T-cell (primary cell): ENCODE measurements around the gene TTF1. TPM values are rescaled to one million over a fixed set of nuclear protein-coding genes. Genes with fewer than 3 reads are reported as not detected.

ENCODE experiments used
- ATAC-seq, 4 experiments: fragments of 200-7000 bp in 3 of 4; fragments of 150-1000 bp in 1 of 4; cut with Tn5 transposase; replicated peaks in 1 of 4; 1 replicate in 3 of 4; 2 replicates in 1 of 4; pipeline ENCODE4 v1.10.0; 2021; ENCODE audit warnings: moderate library complexity in 3 of 4, mild to moderate bottlenecking in 2 of 4, moderate number of reproducible peaks in 1 of 4
- CTCF ChIA-PET, 2 donors: fragments of 300-600 bp; sonication (Branson Sonifier 250); formaldehyde crosslinking; loops; one replicate each; lab custom pipeline; 2022; ENCODE audit warnings: antibody characterized with exemption in 2 of 2; lab: Charles Lee
- POLR2A ChIA-PET, 2 donors: fragments of 300-600 bp; sonication (Branson Sonifier 250); formaldehyde crosslinking; loops; one replicate each; lab custom pipeline; 2022; ENCODE audit warnings: antibody characterized with exemption in 2 of 2; lab: Charles Lee
- DNase-seq, 35 experiments: peaks; one replicate each; pipeline versions ENCODE4 v3.0.0 to v3.0.0-alpha.2; 2013 to 2023
- H3K27ac ChIP-seq: one replicate; pipeline ENCODE4 v1.5.1; 2013; ENCODE audit warnings: low read length
- H3K27me3 ChIP-seq, 2 experiments: replicated peaks in 1 of 2; 1 replicate in 1 of 2; 2 replicates in 1 of 2; pipeline versions ENCODE4 v1.6.1 to v1.7.0; 2013; ENCODE audit warnings: low read length in 1 of 2, mixed read lengths in 1 of 2; ENCODE audit not compliant: control insufficient read depth in 2 of 2, insufficient read depth in 2 of 2; ENCODE audit errors: extremely low read depth in 1 of 2
- H3K36me3 ChIP-seq, 2 donors: 1 replicate in 1 of 2; 2 replicates in 1 of 2; pipeline versions ENCODE4 v1.6.1 to v1.7.0; 2013; ENCODE audit warnings: low read length in 1 of 2; ENCODE audit not compliant: control insufficient read depth in 2 of 2, insufficient read depth in 1 of 2; ENCODE audit errors: extremely low read depth in 1 of 2
- H3K4me1 ChIP-seq, 2 experiments: 1 replicate in 1 of 2; 2 replicates in 1 of 2; pipeline versions ENCODE4 v1.6.1 to v1.7.0; 2013; ENCODE audit warnings: low read length in 2 of 2, mixed read lengths in 1 of 2; ENCODE audit not compliant: insufficient read depth in 2 of 2, control insufficient read depth in 1 of 2; ENCODE audit errors: extremely low read depth in 1 of 2
- H3K4me3 ChIP-seq, 2 donors: 1 replicate in 1 of 2; 2 replicates in 1 of 2; pipeline versions ENCODE4 v1.5.1 to v1.7.0; 2013; ENCODE audit warnings: mild to moderate bottlenecking in 2 of 2, low read length in 1 of 2, moderate library complexity in 1 of 2; ENCODE audit not compliant: control insufficient read depth in 1 of 2; ENCODE audit errors: extremely low read depth in 1 of 2
- H3K9me3 ChIP-seq: 2 replicates; pipeline ENCODE4 v1.7.0; 2013
- H3K27ac Mint-ChIP-seq, 2 donors: one replicate each; pipeline ENCODE4 v1.8.0; 2020 to 2021; ENCODE audit warnings: mild to moderate bottlenecking in 2 of 2, mixed read lengths in 2 of 2
- H3K27me3 Mint-ChIP-seq, 2 donors: one replicate each; pipeline ENCODE4 v1.8.0; 2021 to 2022; ENCODE audit warnings: mixed read lengths in 2 of 2
- H3K36me3 Mint-ChIP-seq: one replicate; pipeline ENCODE4 v1.8.0; 2021; ENCODE audit warnings: mixed read lengths
- H3K4me1 Mint-ChIP-seq, 3 donors: one replicate each; pipeline ENCODE4 v1.8.0; 2020 to 2022; ENCODE audit warnings: mixed read lengths in 3 of 3, mild to moderate bottlenecking in 1 of 3
- H3K4me3 Mint-ChIP-seq, 3 donors: one replicate each; pipeline ENCODE4 v1.8.0; 2020 to 2022; ENCODE audit warnings: mild to moderate bottlenecking in 3 of 3, mixed read lengths in 3 of 3, moderate library complexity in 3 of 3
- H3K9me3 Mint-ChIP-seq, 3 donors: one replicate each; pipeline ENCODE4 v1.8.0; 2020 to 2022; ENCODE audit warnings: mixed read lengths in 3 of 3
- WGBS: methylation state at CpG from one replicate; pipeline ENCODE4 v1.1.5; 2013; ENCODE audit warnings: missing lambda C conversion rate; ENCODE audit not compliant: insufficient coverage; 5-methylcytosine and 5-hydroxymethylcytosine counted together
- total RNA-seq, 35 experiments: library from RNA in 6 of 35; stranded (reverse) in 6 of 35; fragments of 120-200 nt in 1 of 35; gene quantifications; one replicate each; pipeline versions ENCODE4 v1.2.1 to v1.2.4 and lab custom pipeline; 2013 to 2026

The TTF1 gene
- total RNA-seq, 5 donors from 2014 or later (not counting 1 experiment from before 2014, with no cell fraction given) = 12.5 to 20.9 (median 19.2) TPM

GRCh38 chr9:132426639-132427414 lies 20.2 kb upstream of the TTF1 start:
- Histone ChIP-seq H3K27ac (no peak overlapping the region), H3K4me1 (no peaks in the 10 kb centered on the region), H3K27me3 (peaks cover 8 to 60% of the 10 kb centered on the region in 2 experiments), H3K36me3 (no peaks in the 10 kb centered on the region), H3K9me3 (no peaks in the 10 kb centered on the region), H3K4me3 (no peak overlapping the region)
- 27% methylated on average over 6 of the region's 17 CpGs for WGBS
- Mint-ChIP-seq H3K36me3 (no peaks in the 10 kb centered on the region), H3K27ac (no peak overlapping the region), H3K9me3 (no peaks in the 10 kb centered on the region), H3K27me3 (peaks cover 62 to 66% of the 10 kb centered on the region in 2 donors), H3K4me3 (no peak overlapping the region), H3K4me1 (no peaks in the 10 kb centered on the region)
- ChIA-PET POLR2A (no interaction called here), CTCF (no interaction called here)
- ATAC-seq = no peak
- no peak for DNase-seq

- Mint-ChIP-seq H3K36me3 (no peaks in the 10 kb centered on the region), H3K4me1 (no peaks in the 10 kb centered on the region), H3K9me3 (no peaks in the 10 kb centered on the region), H3K4me3 (no peak overlapping the region), H3K27me3 (peaks cover 53 to 63% of the 10 kb centered on the region in 2 donors), H3K27ac (no peak overlapping the region)
- ChIA-PET POLR2A (no interaction called here), CTCF (interaction anchor here in 1 of 2 donors (0.6 kb wide), 1 partner anchor 1984 kb away, joined by 3 read pairs; no protein-coding TSS in a partner anchor)
- no peak overlapping the region for H3K27ac ChIP-seq
- DNase-seq (no peak), ATAC-seq (no peak)
- no peaks in the 10 kb centered on the region for H3K9me3 ChIP-seq
- WGBS = 100% methylated on average over 1 of the region's 7 CpGs
- H3K4me1 ChIP-seq = no peaks in the 10 kb centered on the region
- no peak overlapping the region for H3K4me3 ChIP-seq
- H3K27me3 ChIP-seq = peaks cover 8 to 63% of the 10 kb centered on the region in 2 experiments
- H3K36me3 ChIP-seq = no peaks in the 10 kb centered on the region
Measured at GRCh38 chr9:132425675-132426062, 19.0 kb upstream of the TTF1 start.

DNA sequence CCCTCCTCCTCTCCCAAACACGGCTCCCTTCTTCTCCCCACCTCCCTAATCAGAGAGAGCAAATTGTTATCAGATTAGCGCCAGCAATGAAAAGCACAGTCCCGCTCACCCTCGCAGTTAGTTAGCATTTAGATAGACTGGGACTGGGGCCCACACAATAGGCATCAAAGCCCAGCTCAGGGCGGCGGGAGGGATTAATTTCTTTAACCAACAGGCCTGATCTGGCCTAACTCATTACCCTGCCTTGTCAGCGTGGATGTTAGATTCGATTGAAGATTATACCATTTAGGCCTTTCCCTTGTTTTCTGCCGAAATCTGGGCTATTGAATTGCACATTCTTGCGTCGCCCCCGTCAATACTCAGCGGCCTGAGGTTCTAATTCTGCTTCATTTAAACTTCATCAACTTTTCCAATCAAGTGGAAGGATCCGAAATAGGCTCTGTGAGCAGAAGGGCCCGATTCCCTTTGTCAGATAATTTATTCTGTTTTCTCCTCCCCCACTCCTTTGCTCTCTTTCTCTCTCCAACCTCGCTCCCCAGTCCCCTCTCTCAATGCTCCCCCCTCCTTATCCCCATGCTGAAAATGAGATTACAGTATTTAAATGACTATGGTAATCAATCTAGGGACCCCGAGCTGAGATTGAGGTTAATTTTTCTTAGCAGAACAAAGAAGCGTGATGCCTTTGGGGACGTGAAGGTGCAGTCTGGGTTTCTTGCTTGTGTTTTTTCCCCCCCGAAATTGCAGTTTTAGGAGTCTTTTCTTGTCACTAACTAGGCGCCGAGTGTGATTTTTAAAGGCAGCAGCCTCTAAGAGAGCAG lies 18.4 kb upstream of the TTF1 start:
- 62% methylated on average over 18 of the region's 22 CpGs for WGBS
- H3K27ac Mint-ChIP-seq = no peak overlapping the region

DNA sequence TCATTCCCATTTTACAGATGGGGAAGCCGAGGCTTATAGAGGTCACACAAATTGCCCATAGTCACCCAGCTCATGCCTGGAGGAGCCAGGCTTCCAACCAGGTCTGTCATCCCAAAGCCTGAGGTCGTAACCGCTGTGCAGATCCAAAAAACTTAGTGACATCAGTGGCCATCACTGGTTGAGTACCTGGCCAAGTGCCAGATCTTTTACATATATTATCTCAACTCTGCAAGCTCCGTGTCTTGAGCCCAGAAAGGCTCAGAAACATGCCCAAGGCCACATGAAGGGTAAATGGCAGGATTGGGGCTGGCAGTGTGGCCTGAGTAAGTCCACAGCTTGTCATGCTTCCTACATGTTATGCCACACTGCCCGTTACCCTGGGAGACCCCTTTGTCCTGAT lies 16.9 kb upstream of the TTF1 start:
- Mint-ChIP-seq H3K27ac (no peak overlapping the region), H3K36me3 (no peaks in the 10 kb centered on the region), H3K4me3 (no peak overlapping the region), H3K9me3 (no peaks in the 10 kb centered on the region), H3K4me1 (no peaks in the 10 kb centered on the region), H3K27me3 (peaks cover 62 to 66% of the 10 kb centered on the region in 2 donors)
- no peak overlapping the region for H3K27ac ChIP-seq
- H3K4me3 ChIP-seq = no peak overlapping the region
- no peaks in the 10 kb centered on the region for H3K4me1 ChIP-seq
- CTCF ChIA-PET = no interaction called here
- no peaks in the 10 kb centered on the region for H3K36me3 ChIP-seq
- 50% methylated on average over 2 of the region's 5 CpGs for WGBS
- no peaks in the 10 kb centered on the region for H3K9me3 ChIP-seq
- peaks cover 7 to 62% of the 10 kb centered on the region in 2 experiments for H3K27me3 ChIP-seq
- DNase-seq (no peak), ATAC-seq (no peak)
- POLR2A ChIA-PET = no interaction called here

More for the DNA sequence above, 18.4 kb upstream of the TTF1 start:
- Mint-ChIP-seq H3K36me3 (no peaks in the 10 kb centered on the region), H3K9me3 (no peaks in the 10 kb centered on the region), H3K4me3 (no peak overlapping the region), H3K4me1 (no peaks in the 10 kb centered on the region), H3K27me3 (peaks cover 53 to 58% of the 10 kb centered on the region in 2 donors)
- H3K4me3 ChIP-seq = no peak overlapping the region
- ChIA-PET POLR2A (no interaction called here), CTCF (interaction anchor here in 1 of 2 donors (0.6 kb wide), 1 partner anchor 1984 kb away, joined by 3 read pairs; no protein-coding TSS in a partner anchor)
- H3K9me3 ChIP-seq = no peaks in the 10 kb centered on the region
- peaks cover 8 to 67% of the 10 kb centered on the region in 2 experiments for H3K27me3 ChIP-seq
- no peak overlapping the region for H3K27ac ChIP-seq
- no peak for DNase-seq
- no peaks in the 10 kb centered on the region for H3K36me3 ChIP-seq
- H3K4me1 ChIP-seq = no peaks in the 10 kb centered on the region
- no peak for ATAC-seq

DNA sequence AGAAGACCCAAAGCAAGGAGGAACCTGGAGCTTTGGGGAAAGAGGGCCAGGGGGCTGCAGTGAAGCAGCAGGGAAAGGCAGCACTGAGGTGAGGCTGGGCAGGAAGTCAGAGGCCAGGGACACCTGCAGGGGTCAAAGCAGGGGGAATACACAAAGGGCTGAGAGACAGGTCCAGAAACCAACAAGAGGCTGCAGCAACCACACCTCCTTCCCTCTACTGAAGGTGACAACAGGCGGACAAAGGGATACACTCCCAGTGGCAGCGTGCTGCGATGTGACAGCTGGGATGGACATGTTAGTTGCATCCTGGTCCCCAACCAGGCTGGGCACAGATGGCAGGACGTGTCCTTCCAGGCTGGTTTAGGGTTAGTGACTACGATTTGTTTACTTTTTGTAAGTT lies 15.9 kb upstream of the TTF1 start:
- Histone ChIP-seq H3K27ac (no peak overlapping the region), H3K4me3 (no peak overlapping the region), H3K36me3 (no peaks in the 10 kb centered on the region), H3K27me3 (peaks cover 7 to 62% of the 10 kb centered on the region in 2 experiments), H3K9me3 (no peaks in the 10 kb centered on the region), H3K4me1 (no peaks in the 10 kb centered on the region)
- Mint-ChIP-seq H3K27ac (no peak overlapping the region), H3K4me1 (no peaks in the 10 kb centered on the region), H3K36me3 (no peaks in the 10 kb centered on the region), H3K4me3 (no peak overlapping the region), H3K27me3 (peaks cover 64 to 70% of the 10 kb centered on the region in 2 donors), H3K9me3 (no peaks in the 10 kb centered on the region)
- CTCF ChIA-PET = no interaction called here
- POLR2A ChIA-PET = no interaction called here
- no peak for DNase-seq
- no peak for ATAC-seq
- WGBS = 77% methylated on average over 5 of the region's 5 CpGs

GRCh38 chr9:132418726-132419363 lies 12.2 kb upstream of the TTF1 start:
- WGBS = 63% methylated on average over 1 of the region's 5 CpGs
- H3K27ac ChIP-seq = no peak overlapping the region
- no peak overlapping the region for H3K4me3 ChIP-seq
- DNase-seq (no peak), ATAC-seq (no peak)
- Mint-ChIP-seq H3K27me3 (peaks cover 59 to 67% of the 10 kb centered on the region in 2 donors), H3K36me3 (no peaks in the 10 kb centered on the region), H3K4me1 (no peaks in the 10 kb centered on the region), H3K9me3 (no peaks in the 10 kb centered on the region), H3K27ac (no peak overlapping the region), H3K4me3 (no peak overlapping the region)
- H3K9me3 ChIP-seq = no peaks in the 10 kb centered on the region
- no peaks in the 10 kb centered on the region for H3K4me1 ChIP-seq
- no peaks in the 10 kb centered on the region for H3K36me3 ChIP-seq
- H3K27me3 ChIP-seq = peaks cover 4 to 63% of the 10 kb centered on the region in 2 experiments
- CTCF ChIA-PET = interaction anchor here in 1 of 2 donors (0.5 kb wide), 1 partner anchor 280 kb away, joined by 5 read pairs; no protein-coding TSS in a partner anchor
- POLR2A ChIA-PET = interaction anchor here in 1 of 2 donors (0.5 kb wide), 1 partner anchor 19 kb away, joined by 11 read pairs; no protein-coding TSS in a partner anchor
